KMS-11 (cell line): ENCODE results near the gene CYGB.
"Not testable (repeated sequence)": the region's sequence is repeated elsewhere in the genome, so short reads cannot be mapped to it uniquely, and the experiment has no call there.

ENCODE experiments used
- H2AFZ ChIP-seq: fragments of 200-600 bp; sonication (generic); 2 replicates; pipeline ENCODE4 v1.6.1; 2016; ENCODE audit warnings: antibody characterized with exemption, mixed run types, low read depth
- H3K27ac ChIP-seq: fragments of 200-600 bp; sonication (generic); 2 replicates; pipeline ENCODE4 v1.6.1; 2016; ENCODE audit warnings: mild to moderate bottlenecking, mixed run types
- H3K27me3 ChIP-seq: fragments of 200-600 bp; sonication (generic); 2 replicates; pipeline ENCODE4 v1.6.1; 2017; ENCODE audit warnings: mild to moderate bottlenecking, low read depth, mixed run types, moderate library complexity; ENCODE audit not compliant: insufficient read depth
- H3K36me3 ChIP-seq: fragments of 200-600 bp; sonication (generic); 2 replicates; pipeline ENCODE4 v1.6.1; 2017; ENCODE audit warnings: mild to moderate bottlenecking, mixed run types; ENCODE audit not compliant: insufficient read depth
- H3K4me1 ChIP-seq: fragments of 200-600 bp; sonication (generic); 2 replicates; pipeline ENCODE4 v1.6.1; 2016; ENCODE audit warnings: mild to moderate bottlenecking, low read depth, mixed run types; ENCODE audit not compliant: poor library complexity, severe bottlenecking
- H3K4me2 ChIP-seq: fragments of 200-600 bp; sonication (generic); 2 replicates; pipeline ENCODE4 v1.7.0; 2016; ENCODE audit warnings: mild to moderate bottlenecking, mixed run types
- H3K4me3 ChIP-seq: fragments of 200-600 bp; sonication (generic); IDR thresholded peaks from 2 replicates; pipeline ENCODE4 v1.6.1; 2017; ENCODE audit warnings: low read depth, low read length, mixed read lengths; ENCODE audit not compliant: insufficient read depth
- H3K79me2 ChIP-seq: fragments of 200-600 bp; sonication (generic); 2 replicates; pipeline ENCODE4 v1.6.1; 2016; ENCODE audit warnings: low read depth, mixed run types; ENCODE audit not compliant: insufficient read depth
- H3K9ac ChIP-seq: fragments of 200-600 bp; sonication (generic); 2 replicates; pipeline ENCODE4 v1.6.1; 2016; ENCODE audit warnings: mild to moderate bottlenecking, mixed run types
- H4K20me1 ChIP-seq: fragments of 200-600 bp; sonication (generic); 2 replicates; pipeline ENCODE4 v1.6.1; 2016; ENCODE audit warnings: mild to moderate bottlenecking, mixed run types; ENCODE audit not compliant: insufficient read depth
- CTCF ChIP-seq: fragments of 200-600 bp; sonication (generic); conservative IDR thresholded peaks from 2 replicates; pipeline ENCODE4 v1.6.1; 2017; ENCODE audit warnings: low read depth, mild to moderate bottlenecking, antibody characterized with exemption, low read length, moderate library complexity, mixed read lengths

CYGB gene

GRCh38 chr17:76561799-76562268, 24.3 kb upstream of the CYGB start:
- Histone ChIP-seq H3K9ac (no peak overlapping the region), H3K27me3 (no peaks in the 10 kb centered on the region), H3K36me3 (peaks cover 27% of the 10 kb centered on the region), H3K4me1 (peaks cover 56% of the 10 kb centered on the region), H4K20me1 (peaks cover 35% of the 10 kb centered on the region), H3K4me3 (no peak overlapping the region), H3K79me2 (peaks cover 56% of the 10 kb centered on the region), H3K27ac (no peak overlapping the region), H3K4me2 (no peak overlapping the region), H2AFZ (no peak overlapping the region)
- TF ChIP-seq CTCF: no peak

DNA sequence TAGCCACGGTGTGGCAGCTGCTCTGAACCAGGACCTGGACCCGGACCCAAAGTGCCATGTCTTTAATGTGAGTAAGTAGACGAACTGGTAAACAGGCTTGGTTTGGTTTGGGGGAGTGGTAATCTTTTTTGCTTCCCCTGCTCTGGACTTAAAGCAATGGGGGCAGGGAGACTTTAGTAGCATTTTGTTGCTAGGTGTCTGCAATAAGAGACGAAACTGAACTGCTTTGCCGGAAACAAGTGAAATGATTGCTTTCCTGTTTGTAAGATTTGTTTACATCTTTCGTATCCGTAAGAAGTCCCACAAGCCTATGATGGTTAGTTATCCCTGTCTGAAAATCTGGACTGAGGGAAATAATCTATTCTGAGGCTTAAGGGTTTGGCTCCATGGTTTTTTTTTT, 23.8 kb upstream of the CYGB start:
- no peak overlapping the region for H3K9ac ChIP-seq
- H3K4me1 ChIP-seq: peaks cover 56% of the 10 kb centered on the region
- no peak for TF ChIP-seq CTCF
- no peak overlapping the region for H2AFZ ChIP-seq
- no peak overlapping the region for H3K27ac ChIP-seq
- H3K27me3 ChIP-seq: no peaks in the 10 kb centered on the region
- H3K36me3 ChIP-seq: peaks cover 27% of the 10 kb centered on the region
- peaks cover 35% of the 10 kb centered on the region for H4K20me1 ChIP-seq
- H3K4me2 ChIP-seq: peak overlapping the region; percentile 79; the same call in 1 of the 2 replicates
- peaks cover 56% of the 10 kb centered on the region for H3K79me2 ChIP-seq
- no peak overlapping the region for H3K4me3 ChIP-seq

DNA sequence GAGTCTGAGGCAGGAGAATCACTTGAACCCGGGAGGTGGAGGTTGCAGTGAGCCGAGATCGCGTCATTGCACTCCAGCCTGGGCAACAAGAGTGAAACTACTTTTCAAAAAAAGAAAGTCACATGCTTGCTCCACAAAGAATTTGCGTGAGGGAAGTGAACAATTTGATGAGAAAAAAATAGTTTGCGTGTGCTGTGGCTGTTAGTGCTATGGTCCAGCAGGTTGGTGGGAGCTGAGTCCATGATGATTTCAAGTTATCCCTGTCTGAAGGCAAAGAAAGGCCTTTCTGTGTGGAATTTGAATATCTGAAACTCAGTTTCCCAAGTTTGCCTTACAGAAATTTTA, 23.3 kb upstream of the CYGB start:
- Histone ChIP-seq H3K79me2 (peaks cover 56% of the 10 kb centered on the region), H3K36me3 (peaks cover 27% of the 10 kb centered on the region), H3K4me1 (peaks cover 52% of the 10 kb centered on the region), H4K20me1 (peaks cover 32% of the 10 kb centered on the region), H3K27ac (no peak overlapping the region), H2AFZ (no peak overlapping the region), H3K4me3 (no peak overlapping the region), H3K9ac (no peak overlapping the region), H3K4me2 (peak overlapping the region; percentile 79; the same call in 1 of the 2 replicates), H3K27me3 (no peaks in the 10 kb centered on the region)
- TF ChIP-seq CTCF: no peak

DNA sequence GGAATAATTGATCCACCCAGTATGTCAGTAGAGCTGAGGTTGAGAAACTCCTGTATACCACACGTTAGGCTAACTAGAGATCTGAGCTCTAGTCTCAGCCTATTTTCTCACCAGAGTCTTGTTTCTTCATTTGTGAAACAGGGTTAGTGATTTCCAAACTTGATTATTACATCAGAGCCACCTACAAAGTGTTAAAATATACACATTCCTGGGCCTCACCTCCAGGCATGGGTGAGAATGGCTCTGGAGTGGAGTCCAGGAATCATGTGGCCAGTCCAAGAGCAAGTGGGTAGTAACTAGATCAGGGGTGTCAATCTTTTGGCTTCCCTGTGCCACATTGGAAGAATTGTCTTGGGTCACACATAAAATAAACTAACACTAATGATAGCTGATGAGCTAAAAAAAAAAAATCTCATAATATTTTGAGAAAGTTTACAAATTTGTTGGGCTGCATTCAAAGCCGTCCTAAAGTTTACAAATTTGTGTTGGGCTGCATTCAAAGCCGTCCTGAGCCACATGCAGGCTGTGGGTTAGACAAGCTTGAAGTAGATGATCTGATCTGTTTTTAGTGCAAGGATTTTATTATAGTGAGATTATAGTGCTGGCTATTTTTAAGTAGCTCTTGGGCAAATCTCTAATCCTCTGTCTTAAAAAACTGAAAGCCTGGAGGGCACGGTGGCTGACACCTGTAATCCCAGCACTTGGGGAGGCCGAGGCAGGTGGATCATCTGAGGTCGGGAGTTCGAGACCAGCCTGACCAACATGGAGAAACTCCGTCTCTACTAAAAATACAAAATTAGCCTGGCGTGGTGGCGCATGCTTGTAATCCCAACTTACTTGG, 22.7 kb upstream of the CYGB start:
- TF ChIP-seq CTCF: no peak
- H3K4me2 ChIP-seq: peak overlapping the region; percentile 79
- no peak overlapping the region for H3K4me3 ChIP-seq
- no peak overlapping the region for H2AFZ ChIP-seq
- peaks cover 27% of the 10 kb centered on the region for H3K36me3 ChIP-seq
- peak overlapping the region; percentile 20; the same call in 1 of the 2 replicates for H3K27ac ChIP-seq
- H3K27me3 ChIP-seq: no peaks in the 10 kb centered on the region
- H3K4me1 ChIP-seq: peaks cover 48% of the 10 kb centered on the region
- peaks cover 56% of the 10 kb centered on the region for H3K79me2 ChIP-seq
- H4K20me1 ChIP-seq: peaks cover 29% of the 10 kb centered on the region
- peak overlapping the region; percentile 96; the same call in 1 of the 2 replicates for H3K9ac ChIP-seq

DNA sequence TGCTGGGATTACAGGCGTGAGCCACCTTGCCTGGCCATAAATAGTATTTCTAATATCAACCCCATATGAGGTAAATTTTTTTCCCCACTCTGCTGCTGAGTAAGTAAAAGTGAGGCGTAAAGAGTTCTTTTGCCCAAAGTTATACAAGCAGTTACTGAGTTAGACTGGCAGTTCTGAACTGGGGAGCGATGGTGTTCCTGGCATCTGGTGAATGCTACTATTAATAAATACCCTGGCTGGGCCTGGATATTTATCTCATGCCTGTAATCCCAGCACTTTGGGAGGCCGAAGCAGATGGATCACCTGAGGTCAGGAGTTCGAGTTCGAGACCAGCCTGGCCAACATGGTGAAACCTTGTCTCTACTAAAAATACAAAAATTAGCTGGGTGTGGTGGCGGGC, 22.0 kb upstream of the CYGB start:
- not testable (repeated sequence) for H2AFZ ChIP-seq, H3K27me3 ChIP-seq, H3K4me3 ChIP-seq
- H3K36me3 ChIP-seq: peaks cover 23% of the 10 kb centered on the region
- peaks cover 29% of the 10 kb centered on the region for H4K20me1 ChIP-seq
- peak overlapping the region; percentile 96; the same call in 1 of the 2 replicates for H3K9ac ChIP-seq
- peaks cover 48% of the 10 kb centered on the region for H3K4me1 ChIP-seq
- H3K79me2 ChIP-seq: peaks cover 56% of the 10 kb centered on the region
- peak overlapping the region; percentile 79 for H3K4me2 ChIP-seq
- peak overlapping the region; percentile 20; the same call in 1 of the 2 replicates for H3K27ac ChIP-seq
